Upper lobe of right lung (tissue), 1 donor: ENCODE measurements around the gene NDUFS3. TPM values are rescaled to one million over a fixed set of nuclear protein-coding genes. Genes with fewer than 3 reads are reported as not detected.

Experiments used
- ATAC-seq: fragments of 200-7000 bp; cut with Tn5 transposase; one replicate; pipeline ENCODE4 v1.9.1; 2020; ENCODE audit warnings: mild to moderate bottlenecking, moderate library complexity
- DNase-seq: peaks from one replicate; pipeline ENCODE4 v3.0.0-alpha.2; 2020
- H3K27ac ChIP-seq: fragments of 200-600 bp; one replicate; pipeline ENCODE4 v1.8.0; 2022
- H3K27me3 ChIP-seq: fragments of 200-600 bp; one replicate; pipeline ENCODE4 v1.8.0; 2022; ENCODE audit warnings: mild to moderate bottlenecking
- H3K36me3 ChIP-seq: fragments of 200-600 bp; one replicate; pipeline ENCODE4 v1.8.0; 2022
- H3K4me1 ChIP-seq: fragments of 200-600 bp; one replicate; pipeline ENCODE4 v1.8.0; 2022
- H3K4me3 ChIP-seq: fragments of 200-600 bp; one replicate; pipeline ENCODE4 v1.8.0; 2022; ENCODE audit warnings: mild to moderate bottlenecking
- H3K9me3 ChIP-seq: fragments of 200-600 bp; one replicate; pipeline ENCODE4 v1.8.0; 2022
- CTCF ChIP-seq: fragments of 200-600 bp; IDR thresholded peaks from one replicate; pipeline ENCODE4 v1.8.0; 2022; ENCODE audit warnings: antibody characterized with exemption
- intact Hi-C: fragments of 100-400 bp; cut with DNase I; formaldehyde crosslinking; loops from one replicate; pipeline ENCODE4 v1.11.0; 2022
- total RNA-seq: library from RNA; stranded (reverse); fragmentation: NEBNext Ultra II Directional; extraction: Animal tissue kit (Norgen Biotek cat#: 25700); gene quantifications from one replicate; pipeline ENCODE4 v1.2.1, GENCODE V29; 2021
- donor health status: DM: no; HTN: yes; CAD: no; lungs with severe emphysema.

The NDUFS3 gene
- total RNA-seq, 1 donor from 2014 or later: 76.2 TPM

DNA sequence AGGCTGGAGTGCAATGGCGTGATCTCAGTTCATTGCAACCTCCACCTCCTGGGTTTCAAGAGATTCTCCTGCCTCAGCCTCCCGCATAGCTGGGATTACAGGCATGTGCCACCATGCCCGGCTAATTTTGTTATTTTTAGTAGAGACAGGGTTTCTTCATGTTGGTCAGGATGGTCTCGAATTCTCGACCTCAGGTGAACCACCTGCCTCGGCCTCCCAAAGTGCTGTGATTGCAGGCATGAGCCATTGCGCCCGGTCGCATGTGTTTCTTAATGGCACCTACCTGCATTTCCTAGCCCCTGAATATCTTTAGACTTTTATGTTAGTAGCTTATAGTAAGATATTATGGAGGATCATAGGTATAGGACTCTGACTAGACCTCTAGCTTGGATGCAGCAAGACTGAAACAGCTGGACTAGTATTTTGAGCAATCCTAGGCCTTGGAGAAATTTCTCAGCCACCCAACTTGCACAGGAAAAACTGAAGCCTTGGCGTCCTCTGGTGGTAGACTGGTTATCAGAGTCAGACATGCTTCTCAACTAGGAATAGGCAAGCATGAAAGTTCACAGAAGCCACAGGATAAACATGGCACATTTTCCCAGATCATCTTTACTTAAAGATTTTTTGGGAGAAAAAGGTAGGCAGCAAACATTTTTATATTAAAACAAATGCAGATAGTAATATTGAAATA lies 38.0 kb downstream of the NDUFS3 start:
- intact Hi-C loops: no loop called here
- Histone ChIP-seq H3K36me3 (peaks cover 41% of the 10 kb centered on the region), H3K27ac (no peak overlapping the region), H3K9me3 (no peaks in the 10 kb centered on the region), H3K27me3 (no peaks in the 10 kb centered on the region), H3K4me1 (peaks cover 5% of the 10 kb centered on the region), H3K4me3 (no peak overlapping the region)
- ATAC-seq: peak; percentile 72
- no peak for DNase-seq
- peak; percentile 55 for TF ChIP-seq CTCF

- Histone ChIP-seq H3K4me1 (peaks cover 5% of the 10 kb centered on the region), H3K27ac (no peak overlapping the region), H3K9me3 (no peaks in the 10 kb centered on the region), H3K36me3 (peaks cover 46% of the 10 kb centered on the region), H3K4me3 (no peak overlapping the region), H3K27me3 (no peaks in the 10 kb centered on the region)
- intact Hi-C loops: no loop called here
- DNase-seq: no peak
- no peak for ATAC-seq
- TF ChIP-seq CTCF: no peak
Observed at GRCh38 chr11:47617417-47617809, 38.5 kb downstream of the NDUFS3 start.

GRCh38 chr11:47620836-47621378 lies 42.0 kb downstream of the NDUFS3 start:
- Histone ChIP-seq H3K36me3 (peaks cover 80% of the 10 kb centered on the region), H3K9me3 (no peaks in the 10 kb centered on the region), H3K4me1 (peaks cover 5% of the 10 kb centered on the region), H3K27me3 (no peaks in the 10 kb centered on the region), H3K27ac (no peak overlapping the region), H3K4me3 (no peak overlapping the region)
- no peak for TF ChIP-seq CTCF
- DNase-seq: no peak
- intact Hi-C loops: no loop called here
- ATAC-seq: no peak

GRCh38 chr11:47626234-47626633 lies 47.4 kb downstream of the NDUFS3 start:
- no peak for DNase-seq
- no peak overlapping the region for H3K4me3 ChIP-seq
- H3K4me1 ChIP-seq: no peaks in the 10 kb centered on the region
- peaks cover 98% of the 10 kb centered on the region for H3K36me3 ChIP-seq
- no peak overlapping the region for H3K27ac ChIP-seq
- no peak for TF ChIP-seq CTCF
- H3K27me3 ChIP-seq: no peaks in the 10 kb centered on the region
- no peak for ATAC-seq
- intact Hi-C loops: no loop called here
- no peaks in the 10 kb centered on the region for H3K9me3 ChIP-seq

- TF ChIP-seq CTCF: no peak
- Histone ChIP-seq H3K9me3 (no peaks in the 10 kb centered on the region), H3K27me3 (no peaks in the 10 kb centered on the region), H3K36me3 (peaks cover 98% of the 10 kb centered on the region), H3K4me3 (no peak overlapping the region), H3K27ac (no peak overlapping the region), H3K4me1 (no peaks in the 10 kb centered on the region)
- DNase-seq: no peak
- intact Hi-C loops: no loop called here
- ATAC-seq: no peak
Observed at GRCh38 chr11:47628026-47628425, 49.2 kb downstream of the NDUFS3 start.
